ENCODE results near the gene LCE3B. TPM values are rescaled to one million over a fixed set of nuclear protein-coding genes. Genes with fewer than 3 reads are reported as not detected.

Gene LCE3B
- total and polyA plus RNA-seq, 10 of the 15 experiments (the other 5 are each of a cell fraction or from before 2014, with no cell fraction given): not detected

DNA sequence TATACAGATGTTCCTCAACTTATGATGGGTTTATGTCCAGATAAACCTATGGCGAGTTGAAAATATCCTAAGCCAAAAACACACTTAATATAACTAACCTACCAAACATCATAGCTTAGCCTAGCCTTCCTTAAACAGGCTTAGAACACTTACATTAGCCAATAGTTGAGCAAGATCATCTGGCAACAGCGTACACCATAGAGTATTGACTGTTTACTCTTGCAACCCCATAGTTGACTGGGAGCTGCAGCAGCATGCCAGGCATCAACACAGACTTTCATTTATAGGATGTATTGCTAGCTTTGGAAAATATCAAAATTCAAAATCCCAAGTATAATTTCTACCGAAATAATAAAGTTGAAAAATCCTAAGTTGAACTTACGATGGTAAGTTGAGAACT, 44.1 kb downstream of the LCE3B start:
- RAD21 ChIA-PET (ENCODE audit: unreplicated experiment): no interaction called here
- no peak overlapping the region for H2AFZ ChIP-seq (ENCODE audit: control insufficient read depth, low read depth, low read length)
- no peak for ATAC-seq
- POLR2A ChIA-PET: no interaction called here
- FAIRE-seq: no peak
- no peak overlapping the region for H3K9ac ChIP-seq (ENCODE audit: control insufficient read depth, insufficient read depth, low read length)
- H4K20me1 ChIP-seq (ENCODE audit: control insufficient read depth, insufficient read depth): no peaks in the 10 kb centered on the region
- H3K9me3 ChIP-seq (replicated peaks; ENCODE audit: control insufficient read depth, insufficient read depth, low read length): no peaks in the 10 kb centered on the region
- CTCF ChIA-PET: interaction anchor here (1.6 to 5.4 kb wide), 2 partner anchors 10 to 269 kb away, joined by 3 to 25 read pairs; no protein-coding TSS in a partner anchor
- in situ Hi-C loops (cut with MboI) (loop anchor here (5.0 to 10.0 kb wide), 2 partner anchors 270 to 567 kb away; no protein-coding TSS in a partner anchor), intact Hi-C loops (cut with micrococcal nuclease; ENCODE audit: unreplicated experiment) (loop anchor here (10.0 kb wide), 1 partner anchor 537 kb away; no protein-coding TSS in a partner anchor)
- 17% methylated on average over 4 of the region's 4 CpGs for WGBS (ENCODE audit: insufficient coverage, insufficient replicate concordance, low lambda C conversion rate, missing lambda C conversion rate)
- no peak overlapping the region for H3K4me3 ChIP-seq
- DNase-seq (ENCODE audit: low read depth, low spot score): no peak
- H3K79me2 ChIP-seq (ENCODE audit: control insufficient read depth, insufficient read depth, low read length): no peaks in the 10 kb centered on the region
- SMC1A ChIA-PET (ENCODE audit: uncharacterized antibody, unreplicated experiment): interaction anchor here (1.2 to 1.6 kb wide), 2 partner anchors 12 to 564 kb away, joined by 3 read pairs; no protein-coding TSS in a partner anchor
- peaks cover 0 to 9% of the 10 kb centered on the region in 2 experiments; a peak in 2 of 4 replicates for H3K27me3 ChIP-seq (replicated peaks in 1 of 2; ENCODE audit: control insufficient read depth in 2 of 2, insufficient read depth in 2 of 2, low read length in 1 of 2)
- BruUV-seq (replicated peaks): no TSS peak
- no peak overlapping the region for H3K4me2 ChIP-seq (ENCODE audit: control insufficient read depth, insufficient read depth)
- no peaks in the 10 kb centered on the region for H3K4me1 ChIP-seq (ENCODE audit: control insufficient read depth, insufficient read depth, low read length)
- H3K27ac ChIP-seq (ENCODE audit: control insufficient read depth, insufficient read depth): no peak overlapping the region
- TF ChIP-seq RUNX3 (IDR thresholded peaks at IDR 0.05; ENCODE audit: low read length) (no peak), SIX5 (IDR thresholded peaks at IDR 0.05; ENCODE audit: low read depth, low read length, severe bottlenecking) (no peak), GABPA (IDR thresholded peaks at IDR 0.05; ENCODE audit: low read depth) (no peak), SIN3A (IDR thresholded peaks at IDR 0.05; ENCODE audit: low read depth, low read length) (no peak), NFXL1 (IDR thresholded peaks at IDR 0.05; ENCODE audit: borderline replicate concordance) (no peak), DPF2 (IDR thresholded peaks at IDR 0.05) (no peak), KDM1A (IDR thresholded peaks at IDR 0.05; ENCODE audit: borderline replicate concordance) (no peak), ZNF207 (IDR thresholded peaks at IDR 0.05; ENCODE audit: borderline replicate concordance) (no peak), NFIC (IDR thresholded peaks at IDR 0.05; ENCODE audit: low read depth, low read length) (no peak), POLR2A (IDR thresholded peaks at IDR 0.05; ENCODE audit: low read depth, low read length) (no peak), NR2C1 (IDR thresholded peaks at IDR 0.05) (no peak), CBFB (IDR thresholded peaks at IDR 0.05; ENCODE audit: low read depth) (no peak), MYC (IDR thresholded peaks at IDR 0.05; ENCODE audit: insufficient read depth, insufficient read length, insufficient replicate concordance, low read length, severe bottlenecking) (no peak)
- TF ChIP-seq, protein P1, sequence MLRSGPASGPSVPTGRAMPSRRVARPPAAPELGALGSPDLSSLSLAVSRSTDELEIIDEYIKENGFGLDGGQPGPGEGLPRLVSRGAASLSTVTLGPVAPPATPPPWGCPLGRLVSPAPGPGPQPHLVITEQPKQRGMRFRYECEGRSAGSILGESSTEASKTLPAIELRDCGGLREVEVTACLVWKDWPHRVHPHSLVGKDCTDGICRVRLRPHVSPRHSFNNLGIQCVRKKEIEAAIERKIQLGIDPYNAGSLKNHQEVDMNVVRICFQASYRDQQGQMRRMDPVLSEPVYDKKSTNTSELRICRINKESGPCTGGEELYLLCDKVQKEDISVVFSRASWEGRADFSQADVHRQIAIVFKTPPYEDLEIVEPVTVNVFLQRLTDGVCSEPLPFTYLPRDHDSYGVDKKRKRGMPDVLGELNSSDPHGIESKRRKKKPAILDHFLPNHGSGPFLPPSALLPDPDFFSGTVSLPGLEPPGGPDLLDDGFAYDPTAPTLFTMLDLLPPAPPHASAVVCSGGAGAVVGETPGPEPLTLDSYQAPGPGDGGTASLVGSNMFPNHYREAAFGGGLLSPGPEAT (IDR thresholded peaks at IDR 0.05; ENCODE audit: low read depth): no peak
- TF ChIP-seq, protein P2, sequence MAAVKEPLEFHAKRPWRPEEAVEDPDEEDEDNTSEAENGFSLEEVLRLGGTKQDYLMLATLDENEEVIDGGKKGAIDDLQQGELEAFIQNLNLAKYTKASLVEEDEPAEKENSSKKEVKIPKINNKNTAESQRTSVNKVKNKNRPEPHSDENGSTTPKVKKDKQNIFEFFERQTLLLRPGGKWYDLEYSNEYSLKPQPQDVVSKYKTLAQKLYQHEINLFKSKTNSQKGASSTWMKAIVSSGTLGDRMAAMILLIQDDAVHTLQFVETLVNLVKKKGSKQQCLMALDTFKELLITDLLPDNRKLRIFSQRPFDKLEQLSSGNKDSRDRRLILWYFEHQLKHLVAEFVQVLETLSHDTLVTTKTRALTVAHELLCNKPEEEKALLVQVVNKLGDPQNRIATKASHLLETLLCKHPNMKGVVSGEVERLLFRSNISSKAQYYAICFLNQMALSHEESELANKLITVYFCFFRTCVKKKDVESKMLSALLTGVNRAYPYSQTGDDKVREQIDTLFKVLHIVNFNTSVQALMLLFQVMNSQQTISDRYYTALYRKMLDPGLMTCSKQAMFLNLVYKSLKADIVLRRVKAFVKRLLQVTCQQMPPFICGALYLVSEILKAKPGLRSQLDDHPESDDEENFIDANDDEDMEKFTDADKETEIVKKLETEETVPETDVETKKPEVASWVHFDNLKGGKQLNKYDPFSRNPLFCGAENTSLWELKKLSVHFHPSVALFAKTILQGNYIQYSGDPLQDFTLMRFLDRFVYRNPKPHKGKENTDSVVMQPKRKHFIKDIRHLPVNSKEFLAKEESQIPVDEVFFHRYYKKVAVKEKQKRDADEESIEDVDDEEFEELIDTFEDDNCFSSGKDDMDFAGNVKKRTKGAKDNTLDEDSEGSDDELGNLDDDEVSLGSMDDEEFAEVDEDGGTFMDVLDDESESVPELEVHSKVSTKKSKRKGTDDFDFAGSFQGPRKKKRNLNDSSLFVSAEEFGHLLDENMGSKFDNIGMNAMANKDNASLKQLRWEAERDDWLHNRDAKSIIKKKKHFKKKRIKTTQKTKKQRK (IDR thresholded peaks at IDR 0.05; ENCODE audit: low read depth, low read length): no peak
- TF ChIP-seq, protein P3, sequence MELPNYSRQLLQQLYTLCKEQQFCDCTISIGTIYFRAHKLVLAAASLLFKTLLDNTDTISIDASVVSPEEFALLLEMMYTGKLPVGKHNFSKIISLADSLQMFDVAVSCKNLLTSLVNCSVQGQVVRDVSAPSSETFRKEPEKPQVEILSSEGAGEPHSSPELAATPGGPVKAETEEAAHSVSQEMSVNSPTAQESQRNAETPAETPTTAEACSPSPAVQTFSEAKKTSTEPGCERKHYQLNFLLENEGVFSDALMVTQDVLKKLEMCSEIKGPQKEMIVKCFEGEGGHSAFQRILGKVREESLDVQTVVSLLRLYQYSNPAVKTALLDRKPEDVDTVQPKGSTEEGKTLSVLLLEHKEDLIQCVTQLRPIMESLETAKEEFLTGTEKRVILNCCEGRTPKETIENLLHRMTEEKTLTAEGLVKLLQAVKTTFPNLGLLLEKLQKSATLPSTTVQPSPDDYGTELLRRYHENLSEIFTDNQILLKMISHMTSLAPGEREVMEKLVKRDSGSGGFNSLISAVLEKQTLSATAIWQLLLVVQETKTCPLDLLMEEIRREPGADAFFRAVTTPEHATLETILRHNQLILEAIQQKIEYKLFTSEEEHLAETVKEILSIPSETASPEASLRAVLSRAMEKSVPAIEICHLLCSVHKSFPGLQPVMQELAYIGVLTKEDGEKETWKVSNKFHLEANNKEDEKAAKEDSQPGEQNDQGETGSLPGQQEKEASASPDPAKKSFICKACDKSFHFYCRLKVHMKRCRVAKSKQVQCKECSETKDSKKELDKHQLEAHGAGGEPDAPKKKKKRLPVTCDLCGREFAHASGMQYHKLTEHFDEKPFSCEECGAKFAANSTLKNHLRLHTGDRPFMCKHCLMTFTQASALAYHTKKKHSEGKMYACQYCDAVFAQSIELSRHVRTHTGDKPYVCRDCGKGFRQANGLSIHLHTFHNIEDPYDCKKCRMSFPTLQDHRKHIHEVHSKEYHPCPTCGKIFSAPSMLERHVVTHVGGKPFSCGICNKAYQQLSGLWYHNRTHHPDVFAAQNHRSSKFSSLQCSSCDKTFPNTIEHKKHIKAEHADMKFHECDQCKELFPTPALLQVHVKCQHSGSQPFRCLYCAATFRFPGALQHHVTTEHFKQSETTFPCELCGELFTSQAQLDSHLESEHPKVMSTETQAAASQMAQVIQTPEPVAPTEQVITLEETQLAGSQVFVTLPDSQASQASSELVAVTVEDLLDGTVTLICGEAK (IDR thresholded peaks at IDR 0.05; ENCODE audit: borderline replicate concordance): no peak
- H3K36me3 ChIP-seq (ENCODE audit: control insufficient read depth in 2 of 2, insufficient read depth in 2 of 2, low read length in 1 of 2): no peaks in the 10 kb centered on the region

Measured in GM12878 (cell line).